GM13976 (cell line): ENCODE measurements around the gene POLRMT.

ENCODE experiments used
- DNase-seq: peaks from one replicate; pipeline ENCODE4 v3.0.0; 2012; ENCODE audit warnings: low spot score
- CTCF ChIP-seq: IDR thresholded peaks from 2 replicates; pipeline ENCODE4 v1.5.1; 2012; ENCODE audit warnings: borderline replicate concordance, mild to moderate bottlenecking; ENCODE audit not compliant: insufficient read depth; ENCODE audit errors: extremely low read depth, missing control alignments, control extremely low read depth
- in situ Hi-C: fragments of 300-500 bp; cut with MboI; formaldehyde crosslinking; loops from one replicate; pipeline ENCODE4 v1.12.0; 2022; ENCODE audit warnings: low sequenced_read_pairs, mixed read lengths, inconsistent platforms; ENCODE audit not compliant: unreplicated experiment

The POLRMT gene

GRCh38 chr19:656751-657559 lies 23.6 kb upstream of the POLRMT start:
- no peak for DNase-seq
- TF ChIP-seq CTCF, result no peak

GRCh38 chr19:655691-656090 lies 22.4 kb upstream of the POLRMT start:
- DNase-seq, result no peak
- in situ Hi-C loops, result no loop called here
- no peak for TF ChIP-seq CTCF

More at GRCh38 chr19:656751-657559, 23.6 kb upstream of the POLRMT start:
- in situ Hi-C loops, result no loop called here

- no peak for DNase-seq
- in situ Hi-C loops, result no loop called here
- no peak for TF ChIP-seq CTCF
These were observed 20.1 kb upstream of the POLRMT start for GRCh38 chr19:653425-653824.

- in situ Hi-C loops, result no loop called here
- DNase-seq, result no peak
- TF ChIP-seq CTCF, result no peak
These were observed 19.4 kb upstream of the POLRMT start for GRCh38 chr19:652467-653389.

GRCh38 chr19:651991-652390 lies 18.7 kb upstream of the POLRMT start:
- DNase-seq, result no peak
- in situ Hi-C loops, result no loop called here

More at GRCh38 chr19:651991-652390, 18.7 kb upstream of the POLRMT start:
- TF ChIP-seq CTCF, result no peak
